WTC11 (cell line): ENCODE measurements around the gene ZNHIT1. TPM values are rescaled to one million over a fixed set of nuclear protein-coding genes. Genes with fewer than 3 reads are reported as not detected.

Source experiments
- ATAC-seq: fragments of 200-7000 bp; cut with Tn5 transposase; 2 replicates; pipeline ENCODE4 v1.10.0; 2021; ENCODE audit warnings: mild to moderate bottlenecking, moderate library complexity
- CTCF ChIA-PET: fragments of 300-600 bp; sonication (Branson Sonifier 250); formaldehyde crosslinking; loops from one replicate; lab custom pipeline; 2021; ENCODE audit warnings: antibody characterized with exemption; lab: Charles Lee
- POLR2A ChIA-PET: fragments of 350-600 bp; sonication (Branson Sonifier 250); formaldehyde crosslinking; loops from one replicate; lab custom pipeline; 2021; ENCODE audit warnings: antibody characterized with exemption; lab: Charles Lee
- DNase-seq: peaks from one replicate; pipeline ENCODE4 v3.0.0; 2021; ENCODE audit warnings: low spot score
- H3K27ac Mint-ChIP-seq: 2 replicates; pipeline ENCODE4 v1.8.0; 2021; ENCODE audit warnings: mixed read lengths
- H3K27me3 Mint-ChIP-seq: 2 replicates; pipeline ENCODE4 v1.8.0; 2021; ENCODE audit warnings: low read depth, mild to moderate bottlenecking, moderate library complexity, mixed read lengths
- H3K36me3 Mint-ChIP-seq: 2 replicates; pipeline ENCODE4 v1.8.0; 2021; ENCODE audit warnings: mixed read lengths
- H3K4me1 Mint-ChIP-seq: 2 replicates; pipeline ENCODE4 v1.8.0; 2022; ENCODE audit warnings: mixed read lengths
- H3K4me3 Mint-ChIP-seq: 2 replicates; pipeline ENCODE4 v1.8.0; 2021; ENCODE audit warnings: mild to moderate bottlenecking, moderate library complexity, mixed read lengths
- H3K9me3 Mint-ChIP-seq: 2 replicates; pipeline ENCODE4 v1.8.0; 2021; ENCODE audit warnings: mixed read lengths
- GTF2I ChIP-seq: fragments of 250-450 bp; sonication (Bioruptor Pico); conservative IDR thresholded peaks from 2 replicates; pipeline ENCODE4 v1.4.0; 2021; ENCODE audit warnings: mild to moderate bottlenecking
- MXD4 ChIP-seq: fragments of 250-450 bp; sonication (Bioruptor Pico); IDR thresholded peaks from 2 replicates; pipeline ENCODE4 v1.8.0; 2021; ENCODE audit warnings: mild to moderate bottlenecking, moderate library complexity, borderline replicate concordance
- NFYB ChIP-seq: sonication (generic); formaldehyde crosslinking; conservative IDR thresholded peaks from 2 replicates; pipeline ENCODE4 v1.8.0; 2022; ENCODE audit warnings: low read depth, missing genetic modification reagents
- NR2C2 ChIP-seq: sonication (generic); formaldehyde crosslinking; IDR thresholded peaks from 2 replicates; pipeline ENCODE4 v1.8.0; 2022; ENCODE audit warnings: mild to moderate bottlenecking, missing genetic modification reagents
- OVOL2 ChIP-seq: fragments of 250-450 bp; sonication (Bioruptor Pico); IDR thresholded peaks from 2 replicates; pipeline ENCODE4 v1.9.0; 2021; ENCODE audit warnings: mild to moderate bottlenecking, borderline replicate concordance
- SMAD3 ChIP-seq: sonication (generic); formaldehyde crosslinking; IDR thresholded peaks from 2 replicates; pipeline ENCODE4 v1.8.0; 2022; ENCODE audit warnings: missing genetic modification reagents, mild to moderate bottlenecking, borderline replicate concordance
- SOX15 ChIP-seq: fragments of 250-450 bp; sonication (Bioruptor Pico); IDR thresholded peaks from 2 replicates; pipeline ENCODE4 v1.9.0; 2021; ENCODE audit warnings: mild to moderate bottlenecking
- TEAD1 ChIP-seq: sonication (generic); formaldehyde crosslinking; IDR thresholded peaks from 2 replicates; pipeline ENCODE4 v1.8.0; 2022; ENCODE audit warnings: mild to moderate bottlenecking, missing genetic modification reagents
- TP53 ChIP-seq: sonication (generic); formaldehyde crosslinking; IDR thresholded peaks from 2 replicates; pipeline ENCODE4 v1.8.1; 2023; ENCODE audit warnings: mild to moderate bottlenecking, missing genetic modification reagents
- ZNF121 ChIP-seq: sonication (generic); formaldehyde crosslinking; IDR thresholded peaks from 2 replicates; pipeline ENCODE4 v1.8.0; 2023; ENCODE audit warnings: missing genetic modification reagents
- total RNA-seq: library from RNA; stranded (reverse); gene quantifications from 3 replicates; pipeline ENCODE4 v1.2.3, GENCODE V29; 2021
- TF ChIP-seq, protein P1 (sequence below): sonication (generic); formaldehyde crosslinking; IDR thresholded peaks from 2 replicates; pipeline ENCODE4 v1.8.0; 2023; ENCODE audit warnings: mild to moderate bottlenecking, missing genetic modification reagents
- TF ChIP-seq, protein P2 (sequence below): sonication (generic); formaldehyde crosslinking; IDR thresholded peaks from 2 replicates; pipeline ENCODE4 v1.8.1; 2022; ENCODE audit warnings: mild to moderate bottlenecking, moderate library complexity, missing genetic modification reagents
- TF ChIP-seq, protein P3 (sequence below): sonication (generic); formaldehyde crosslinking; IDR thresholded peaks from 2 replicates; pipeline ENCODE4 v1.8.1; 2023; ENCODE audit warnings: mild to moderate bottlenecking, missing genetic modification reagents, borderline replicate concordance
- TF ChIP-seq, protein P4 (sequence below): sonication (generic); formaldehyde crosslinking; IDR thresholded peaks from 2 replicates; pipeline ENCODE4 v1.8.1; 2023; ENCODE audit warnings: mild to moderate bottlenecking, moderate library complexity, missing genetic modification reagents
- TF ChIP-seq, protein P5 (sequence below): sonication (generic); formaldehyde crosslinking; IDR thresholded peaks from 2 replicates; pipeline ENCODE4 v1.8.1; 2023; ENCODE audit warnings: mild to moderate bottlenecking, missing genetic modification reagents
- TF ChIP-seq, protein P6 (sequence below): sonication (generic); formaldehyde crosslinking; conservative IDR thresholded peaks from 2 replicates; pipeline ENCODE4 v1.8.1; 2023; ENCODE audit warnings: mild to moderate bottlenecking, low read depth, missing genetic modification reagents, moderate library complexity
- TF ChIP-seq, protein P7 (sequence below): sonication (generic); formaldehyde crosslinking; IDR thresholded peaks from 2 replicates; pipeline ENCODE4 v1.8.0; 2022; ENCODE audit warnings: missing genetic modification reagents
- TF ChIP-seq, protein P8 (sequence below): sonication (generic); formaldehyde crosslinking; IDR thresholded peaks from 2 replicates; pipeline ENCODE4 v1.8.0; 2022; ENCODE audit warnings: mild to moderate bottlenecking, missing genetic modification reagents
- TF ChIP-seq, protein P9 (sequence below): sonication (generic); formaldehyde crosslinking; conservative IDR thresholded peaks from 2 replicates; pipeline ENCODE4 v1.8.1; 2022; ENCODE audit warnings: mild to moderate bottlenecking, missing genetic modification reagents

The ZNHIT1 gene
- total RNA-seq, 1 experiment from 2014 or later: 63.9 TPM

DNA sequence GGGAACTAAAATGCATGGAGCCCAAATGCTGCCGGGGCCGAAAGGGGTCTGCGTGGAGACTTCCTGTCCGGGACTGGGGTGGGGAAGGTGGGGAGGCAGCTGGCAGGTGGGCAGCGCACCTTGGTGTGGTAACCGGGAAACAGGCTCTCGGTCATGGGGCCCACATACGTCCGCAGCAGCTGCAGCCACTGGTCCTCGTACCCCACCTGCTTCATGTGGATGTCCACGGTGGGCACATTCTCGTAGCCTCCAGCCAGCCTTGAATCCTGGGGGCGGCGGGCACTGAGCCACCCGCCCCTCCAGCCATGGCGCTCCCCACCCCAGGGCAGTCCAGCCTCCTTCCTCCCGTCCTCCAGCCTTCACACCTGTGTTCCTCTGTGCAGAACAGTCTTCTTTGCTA lies 10.5 kb upstream of the ZNHIT1 start:
- ChIA-PET POLR2A (no interaction called here), CTCF (interaction anchor here (1.2 kb wide), 1 partner anchor 15 kb away, joined by 3 read pairs; no protein-coding TSS in a partner anchor)
- peaks cover 6% of the 10 kb centered on the region for H3K4me1 Mint-ChIP-seq
- no peaks in the 10 kb centered on the region for H3K9me3 Mint-ChIP-seq
- no peak for DNase-seq
- H3K27me3 Mint-ChIP-seq: peaks cover 7% of the 10 kb centered on the region
- peak overlapping the region; percentile 66; the same call in 1 of the 2 replicates for H3K27ac Mint-ChIP-seq
- H3K4me3 Mint-ChIP-seq: no peak overlapping the region
- H3K36me3 Mint-ChIP-seq: peaks cover 3% of the 10 kb centered on the region; the same call in 1 of the 2 replicates
- no peak for ATAC-seq
- TF ChIP-seq, protein P1, sequence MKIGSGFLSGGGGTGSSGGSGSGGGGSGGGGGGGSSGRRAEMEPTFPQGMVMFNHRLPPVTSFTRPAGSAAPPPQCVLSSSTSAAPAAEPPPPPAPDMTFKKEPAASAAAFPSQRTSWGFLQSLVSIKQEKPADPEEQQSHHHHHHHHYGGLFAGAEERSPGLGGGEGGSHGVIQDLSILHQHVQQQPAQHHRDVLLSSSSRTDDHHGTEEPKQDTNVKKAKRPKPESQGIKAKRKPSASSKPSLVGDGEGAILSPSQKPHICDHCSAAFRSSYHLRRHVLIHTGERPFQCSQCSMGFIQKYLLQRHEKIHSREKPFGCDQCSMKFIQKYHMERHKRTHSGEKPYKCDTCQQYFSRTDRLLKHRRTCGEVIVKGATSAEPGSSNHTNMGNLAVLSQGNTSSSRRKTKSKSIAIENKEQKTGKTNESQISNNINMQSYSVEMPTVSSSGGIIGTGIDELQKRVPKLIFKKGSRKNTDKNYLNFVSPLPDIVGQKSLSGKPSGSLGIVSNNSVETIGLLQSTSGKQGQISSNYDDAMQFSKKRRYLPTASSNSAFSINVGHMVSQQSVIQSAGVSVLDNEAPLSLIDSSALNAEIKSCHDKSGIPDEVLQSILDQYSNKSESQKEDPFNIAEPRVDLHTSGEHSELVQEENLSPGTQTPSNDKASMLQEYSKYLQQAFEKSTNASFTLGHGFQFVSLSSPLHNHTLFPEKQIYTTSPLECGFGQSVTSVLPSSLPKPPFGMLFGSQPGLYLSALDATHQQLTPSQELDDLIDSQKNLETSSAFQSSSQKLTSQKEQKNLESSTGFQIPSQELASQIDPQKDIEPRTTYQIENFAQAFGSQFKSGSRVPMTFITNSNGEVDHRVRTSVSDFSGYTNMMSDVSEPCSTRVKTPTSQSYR (CRISPR knock-in tag): no peak
- TF ChIP-seq TP53 (no peak), GTF2I (no peak), NFYB (no peak), ZNF121 (CRISPR knock-in tag) (no peak), TEAD1 (CRISPR knock-in tag) (no peak), SOX15 (CRISPR knock-in tag) (no peak), SMAD3 (CRISPR knock-in tag) (no peak), NR2C2 (CRISPR knock-in tag) (no peak), OVOL2 (CRISPR knock-in tag) (no peak), MXD4 (CRISPR knock-in tag) (no peak)
- TF ChIP-seq, protein P2, sequence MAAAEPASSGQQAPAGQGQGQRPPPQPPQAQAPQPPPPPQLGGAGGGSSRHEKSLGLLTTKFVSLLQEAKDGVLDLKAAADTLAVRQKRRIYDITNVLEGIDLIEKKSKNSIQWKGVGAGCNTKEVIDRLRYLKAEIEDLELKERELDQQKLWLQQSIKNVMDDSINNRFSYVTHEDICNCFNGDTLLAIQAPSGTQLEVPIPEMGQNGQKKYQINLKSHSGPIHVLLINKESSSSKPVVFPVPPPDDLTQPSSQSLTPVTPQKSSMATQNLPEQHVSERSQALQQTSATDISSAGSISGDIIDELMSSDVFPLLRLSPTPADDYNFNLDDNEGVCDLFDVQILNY (CRISPR knock-in tag): no peak
- TF ChIP-seq, protein P3, sequence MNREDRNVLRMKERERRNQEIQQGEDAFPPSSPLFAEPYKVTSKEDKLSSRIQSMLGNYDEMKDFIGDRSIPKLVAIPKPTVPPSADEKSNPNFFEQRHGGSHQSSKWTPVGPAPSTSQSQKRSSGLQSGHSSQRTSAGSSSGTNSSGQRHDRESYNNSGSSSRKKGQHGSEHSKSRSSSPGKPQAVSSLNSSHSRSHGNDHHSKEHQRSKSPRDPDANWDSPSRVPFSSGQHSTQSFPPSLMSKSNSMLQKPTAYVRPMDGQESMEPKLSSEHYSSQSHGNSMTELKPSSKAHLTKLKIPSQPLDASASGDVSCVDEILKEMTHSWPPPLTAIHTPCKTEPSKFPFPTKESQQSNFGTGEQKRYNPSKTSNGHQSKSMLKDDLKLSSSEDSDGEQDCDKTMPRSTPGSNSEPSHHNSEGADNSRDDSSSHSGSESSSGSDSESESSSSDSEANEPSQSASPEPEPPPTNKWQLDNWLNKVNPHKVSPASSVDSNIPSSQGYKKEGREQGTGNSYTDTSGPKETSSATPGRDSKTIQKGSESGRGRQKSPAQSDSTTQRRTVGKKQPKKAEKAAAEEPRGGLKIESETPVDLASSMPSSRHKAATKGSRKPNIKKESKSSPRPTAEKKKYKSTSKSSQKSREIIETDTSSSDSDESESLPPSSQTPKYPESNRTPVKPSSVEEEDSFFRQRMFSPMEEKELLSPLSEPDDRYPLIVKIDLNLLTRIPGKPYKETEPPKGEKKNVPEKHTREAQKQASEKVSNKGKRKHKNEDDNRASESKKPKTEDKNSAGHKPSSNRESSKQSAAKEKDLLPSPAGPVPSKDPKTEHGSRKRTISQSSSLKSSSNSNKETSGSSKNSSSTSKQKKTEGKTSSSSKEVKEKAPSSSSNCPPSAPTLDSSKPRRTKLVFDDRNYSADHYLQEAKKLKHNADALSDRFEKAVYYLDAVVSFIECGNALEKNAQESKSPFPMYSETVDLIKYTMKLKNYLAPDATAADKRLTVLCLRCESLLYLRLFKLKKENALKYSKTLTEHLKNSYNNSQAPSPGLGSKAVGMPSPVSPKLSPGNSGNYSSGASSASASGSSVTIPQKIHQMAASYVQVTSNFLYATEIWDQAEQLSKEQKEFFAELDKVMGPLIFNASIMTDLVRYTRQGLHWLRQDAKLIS: no peak
- TF ChIP-seq, protein P4, sequence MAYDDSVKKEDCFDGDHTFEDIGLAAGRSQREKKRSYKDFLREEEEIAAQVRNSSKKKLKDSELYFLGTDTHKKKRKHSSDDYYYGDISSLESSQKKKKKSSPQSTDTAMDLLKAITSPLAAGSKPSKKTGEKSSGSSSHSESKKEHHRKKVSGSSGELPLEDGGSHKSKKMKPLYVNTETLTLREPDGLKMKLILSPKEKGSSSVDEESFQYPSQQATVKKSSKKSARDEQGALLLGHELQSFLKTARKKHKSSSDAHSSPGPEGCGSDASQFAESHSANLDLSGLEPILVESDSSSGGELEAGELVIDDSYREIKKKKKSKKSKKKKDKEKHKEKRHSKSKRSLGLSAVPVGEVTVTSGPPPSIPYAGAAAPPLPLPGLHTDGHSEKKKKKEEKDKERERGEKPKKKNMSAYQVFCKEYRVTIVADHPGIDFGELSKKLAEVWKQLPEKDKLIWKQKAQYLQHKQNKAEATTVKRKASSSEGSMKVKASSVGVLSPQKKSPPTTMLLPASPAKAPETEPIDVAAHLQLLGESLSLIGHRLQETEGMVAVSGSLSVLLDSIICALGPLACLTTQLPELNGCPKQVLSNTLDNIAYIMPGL (CRISPR knock-in tag): no peak
- TF ChIP-seq, protein P5, sequence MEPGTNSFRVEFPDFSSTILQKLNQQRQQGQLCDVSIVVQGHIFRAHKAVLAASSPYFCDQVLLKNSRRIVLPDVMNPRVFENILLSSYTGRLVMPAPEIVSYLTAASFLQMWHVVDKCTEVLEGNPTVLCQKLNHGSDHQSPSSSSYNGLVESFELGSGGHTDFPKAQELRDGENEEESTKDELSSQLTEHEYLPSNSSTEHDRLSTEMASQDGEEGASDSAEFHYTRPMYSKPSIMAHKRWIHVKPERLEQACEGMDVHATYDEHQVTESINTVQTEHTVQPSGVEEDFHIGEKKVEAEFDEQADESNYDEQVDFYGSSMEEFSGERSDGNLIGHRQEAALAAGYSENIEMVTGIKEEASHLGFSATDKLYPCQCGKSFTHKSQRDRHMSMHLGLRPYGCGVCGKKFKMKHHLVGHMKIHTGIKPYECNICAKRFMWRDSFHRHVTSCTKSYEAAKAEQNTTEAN (CRISPR knock-in tag): no peak
- TF ChIP-seq, protein P6, sequence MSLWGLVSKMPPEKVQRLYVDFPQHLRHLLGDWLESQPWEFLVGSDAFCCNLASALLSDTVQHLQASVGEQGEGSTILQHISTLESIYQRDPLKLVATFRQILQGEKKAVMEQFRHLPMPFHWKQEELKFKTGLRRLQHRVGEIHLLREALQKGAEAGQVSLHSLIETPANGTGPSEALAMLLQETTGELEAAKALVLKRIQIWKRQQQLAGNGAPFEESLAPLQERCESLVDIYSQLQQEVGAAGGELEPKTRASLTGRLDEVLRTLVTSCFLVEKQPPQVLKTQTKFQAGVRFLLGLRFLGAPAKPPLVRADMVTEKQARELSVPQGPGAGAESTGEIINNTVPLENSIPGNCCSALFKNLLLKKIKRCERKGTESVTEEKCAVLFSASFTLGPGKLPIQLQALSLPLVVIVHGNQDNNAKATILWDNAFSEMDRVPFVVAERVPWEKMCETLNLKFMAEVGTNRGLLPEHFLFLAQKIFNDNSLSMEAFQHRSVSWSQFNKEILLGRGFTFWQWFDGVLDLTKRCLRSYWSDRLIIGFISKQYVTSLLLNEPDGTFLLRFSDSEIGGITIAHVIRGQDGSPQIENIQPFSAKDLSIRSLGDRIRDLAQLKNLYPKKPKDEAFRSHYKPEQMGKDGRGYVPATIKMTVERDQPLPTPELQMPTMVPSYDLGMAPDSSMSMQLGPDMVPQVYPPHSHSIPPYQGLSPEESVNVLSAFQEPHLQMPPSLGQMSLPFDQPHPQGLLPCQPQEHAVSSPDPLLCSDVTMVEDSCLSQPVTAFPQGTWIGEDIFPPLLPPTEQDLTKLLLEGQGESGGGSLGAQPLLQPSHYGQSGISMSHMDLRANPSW (CRISPR knock-in tag): no peak
- TF ChIP-seq, protein P7, sequence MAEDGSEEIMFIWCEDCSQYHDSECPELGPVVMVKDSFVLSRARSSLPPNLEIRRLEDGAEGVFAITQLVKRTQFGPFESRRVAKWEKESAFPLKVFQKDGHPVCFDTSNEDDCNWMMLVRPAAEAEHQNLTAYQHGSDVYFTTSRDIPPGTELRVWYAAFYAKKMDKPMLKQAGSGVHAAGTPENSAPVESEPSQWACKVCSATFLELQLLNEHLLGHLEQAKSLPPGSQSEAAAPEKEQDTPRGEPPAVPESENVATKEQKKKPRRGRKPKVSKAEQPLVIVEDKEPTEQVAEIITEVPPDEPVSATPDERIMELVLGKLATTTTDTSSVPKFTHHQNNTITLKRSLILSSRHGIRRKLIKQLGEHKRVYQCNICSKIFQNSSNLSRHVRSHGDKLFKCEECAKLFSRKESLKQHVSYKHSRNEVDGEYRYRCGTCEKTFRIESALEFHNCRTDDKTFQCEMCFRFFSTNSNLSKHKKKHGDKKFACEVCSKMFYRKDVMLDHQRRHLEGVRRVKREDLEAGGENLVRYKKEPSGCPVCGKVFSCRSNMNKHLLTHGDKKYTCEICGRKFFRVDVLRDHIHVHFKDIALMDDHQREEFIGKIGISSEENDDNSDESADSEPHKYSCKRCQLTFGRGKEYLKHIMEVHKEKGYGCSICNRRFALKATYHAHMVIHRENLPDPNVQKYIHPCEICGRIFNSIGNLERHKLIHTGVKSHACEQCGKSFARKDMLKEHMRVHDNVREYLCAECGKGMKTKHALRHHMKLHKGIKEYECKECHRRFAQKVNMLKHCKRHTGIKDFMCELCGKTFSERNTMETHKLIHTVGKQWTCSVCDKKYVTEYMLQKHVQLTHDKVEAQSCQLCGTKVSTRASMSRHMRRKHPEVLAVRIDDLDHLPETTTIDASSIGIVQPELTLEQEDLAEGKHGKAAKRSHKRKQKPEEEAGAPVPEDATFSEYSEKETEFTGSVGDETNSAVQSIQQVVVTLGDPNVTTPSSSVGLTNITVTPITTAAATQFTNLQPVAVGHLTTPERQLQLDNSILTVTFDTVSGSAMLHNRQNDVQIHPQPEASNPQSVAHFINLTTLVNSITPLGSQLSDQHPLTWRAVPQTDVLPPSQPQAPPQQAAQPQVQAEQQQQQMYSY (CRISPR knock-in tag): no peak
- TF ChIP-seq, protein P8, sequence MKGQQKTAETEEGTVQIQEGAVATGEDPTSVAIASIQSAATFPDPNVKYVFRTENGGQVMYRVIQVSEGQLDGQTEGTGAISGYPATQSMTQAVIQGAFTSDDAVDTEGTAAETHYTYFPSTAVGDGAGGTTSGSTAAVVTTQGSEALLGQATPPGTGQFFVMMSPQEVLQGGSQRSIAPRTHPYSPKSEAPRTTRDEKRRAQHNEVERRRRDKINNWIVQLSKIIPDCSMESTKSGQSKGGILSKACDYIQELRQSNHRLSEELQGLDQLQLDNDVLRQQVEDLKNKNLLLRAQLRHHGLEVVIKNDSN (CRISPR knock-in tag): no peak
- TF ChIP-seq, protein P9, sequence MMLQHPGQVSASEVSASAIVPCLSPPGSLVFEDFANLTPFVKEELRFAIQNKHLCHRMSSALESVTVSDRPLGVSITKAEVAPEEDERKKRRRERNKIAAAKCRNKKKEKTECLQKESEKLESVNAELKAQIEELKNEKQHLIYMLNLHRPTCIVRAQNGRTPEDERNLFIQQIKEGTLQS (CRISPR knock-in tag): no peak
